CD4-positive, alpha-beta T cell treated with Interleukin-10 for 1 hour (primary cell): Measurements from ENCODE around the gene CTSS.

Experiments
- DNase-seq: peaks from one replicate; pipeline ENCODE4 v3.0.0-alpha.2; 2020

The CTSS gene

GRCh38 chr1:150696590-150696989 is 69.0 kb downstream of the CTSS start:
- DNase-seq, result no peak

GRCh38 chr1:150696162-150696561 is 69.4 kb downstream of the CTSS start:
- no peak for DNase-seq

- no peak for DNase-seq
Measured at GRCh38 chr1:150695561-150695960, 70.0 kb downstream of the CTSS start.

- DNase-seq, result no peak
Measured at GRCh38 chr1:150692720-150693119, 72.9 kb downstream of the CTSS start.

GRCh38 chr1:150688763-150689162 is 76.8 kb downstream of the CTSS start:
- DNase-seq, result no peak

- no peak for DNase-seq
Measured at GRCh38 chr1:150686275-150686674, 79.3 kb downstream of the CTSS start.

GRCh38 chr1:150683914-150684313 is 81.7 kb downstream of the CTSS start:
- DNase-seq, result peak; percentile 21
